H1 (cell line): Measurements from ENCODE around the gene IFIT1. TPM values are rescaled to one million over a fixed set of nuclear protein-coding genes. Genes with fewer than 3 reads are reported as not detected.

ENCODE experiments used
- CTCF ChIA-PET: fragments of 300-600 bp; sonication (Branson Sonifier 250); formaldehyde crosslinking; loops from one replicate; lab custom pipeline; 2021; ENCODE audit not compliant: partially characterized antibody; lab: Charles Lee
- POLR2A ChIA-PET: fragments of 300-600 bp; sonication (Branson Sonifier 250); formaldehyde crosslinking; loops from one replicate; lab custom pipeline; 2021; ENCODE audit warnings: inconsistent platforms; ENCODE audit not compliant: partially characterized antibody; lab: Charles Lee
- DNase-seq, 2 experiments: peaks; one replicate each; pipeline versions ENCODE4 v3.0.0 to v3.0.0-alpha.2; 2010 to 2022; ENCODE audit warnings: low spot score in 2 of 2, low read depth in 1 of 2, mixed read lengths in 1 of 2
- FAIRE-seq: peaks from 2 replicates; lab custom pipeline; 2011; peaks lifted over from hg19 to GRCh38; lab: Jason Lieb, UNC
- H2AFZ ChIP-seq: 2 replicates; pipeline ENCODE4 v1.8.1; 2012; ENCODE audit warnings: low read length, inconsistent platforms
- H2AK5ac ChIP-seq: 2 replicates; pipeline ENCODE4 v1.6.1; 2013; ENCODE audit warnings: low read depth, low read length
- H2BK120ac ChIP-seq: replicated peaks from 2 replicates; pipeline ENCODE3; 2013; ENCODE audit warnings: low read depth, low read length, inconsistent platforms
- H2BK12ac ChIP-seq: 2 replicates; pipeline ENCODE4 v1.6.1; 2013; ENCODE audit warnings: low read depth, low read length
- H2BK15ac ChIP-seq: 2 replicates; pipeline ENCODE4 v1.6.1; 2013; ENCODE audit warnings: low read length
- H2BK20ac ChIP-seq: 2 replicates; pipeline ENCODE4 v1.6.1; 2013; ENCODE audit warnings: low read length
- H2BK5ac ChIP-seq: 2 replicates; pipeline ENCODE4 v1.6.1; 2013; ENCODE audit warnings: low read depth, low read length
- H3K14ac ChIP-seq: 2 replicates; pipeline ENCODE4 v1.6.1; 2013; ENCODE audit warnings: inconsistent platforms; ENCODE audit not compliant: insufficient read length
- H3K18ac ChIP-seq: 2 replicates; pipeline ENCODE4 v1.6.1; 2013; ENCODE audit warnings: low read length; ENCODE audit errors: extremely low read depth
- H3K23ac ChIP-seq: 2 replicates; pipeline ENCODE4 v1.6.1; 2013; ENCODE audit warnings: inconsistent platforms; ENCODE audit not compliant: insufficient read length
- H3K23me2 ChIP-seq: 2 replicates; pipeline ENCODE4 v1.6.1; 2013; ENCODE audit warnings: low read depth, low read length
- H3K27ac ChIP-seq: 2 replicates; pipeline ENCODE4 v1.6.1; 2011; ENCODE audit warnings: low read depth, low read length, inconsistent platforms
- H3K27me3 ChIP-seq, 4 experiments: replicated peaks in 1 of 4; 1 replicate in 1 of 4; 2 replicates in 3 of 4; pipeline versions ENCODE4 v1.6.1 to v1.8.1; 2011 to 2013; ENCODE audit warnings: low read length in 3 of 4, mild to moderate bottlenecking in 3 of 4, inconsistent platforms in 2 of 4, mixed read lengths in 2 of 4, moderate library complexity in 1 of 4; ENCODE audit not compliant: control insufficient read depth in 3 of 4, insufficient read depth in 3 of 4; ENCODE audit errors: extremely low read depth in 1 of 4
- H3K36me3 ChIP-seq, 4 experiments: 2 replicates each; pipeline versions ENCODE4 v1.6.1 to v1.8.1; 2011 to 2013; ENCODE audit warnings: mild to moderate bottlenecking in 4 of 4, low read length in 3 of 4, moderate library complexity in 2 of 4, control low read depth in 1 of 4, inconsistent platforms in 1 of 4; ENCODE audit not compliant: insufficient read depth in 4 of 4, control insufficient read depth in 2 of 4
- H3K4ac ChIP-seq: replicated peaks from 2 replicates; pipeline ENCODE3; 2013; ENCODE audit warnings: low read length, low read depth, mixed read lengths, inconsistent platforms; ENCODE audit not compliant: insufficient read length
- H3K4me1 ChIP-seq, 4 experiments: replicated peaks in 1 of 4; 1 replicate in 1 of 4; 2 replicates in 3 of 4; pipeline versions ENCODE4 v1.6.1 to v1.8.1; 2011 to 2013; ENCODE audit warnings: low read length in 3 of 4, inconsistent platforms in 2 of 4, mixed read lengths in 1 of 4; ENCODE audit not compliant: insufficient read depth in 4 of 4, control insufficient read depth in 3 of 4
- H3K4me2 ChIP-seq, 2 experiments: 2 replicates each; pipeline versions ENCODE4 v1.6.1 to v1.8.1; 2011 to 2013; ENCODE audit warnings: low read depth in 2 of 2, low read length in 2 of 2, control low read depth in 1 of 2, inconsistent platforms in 1 of 2, mild to moderate bottlenecking in 1 of 2; ENCODE audit not compliant: insufficient read depth in 1 of 2
- H3K4me3 ChIP-seq, 4 experiments: fragments of 200-600, 300-600 bp in 1 of 4; sonication (generic), shearing (Covaris generic), sonication (Bioruptor Twin) in 1 of 4; 2 replicates each; pipeline versions ENCODE4 v1.5.1 to v1.8.1; 2011 to 2016; ENCODE audit warnings: low read length in 4 of 4, low read depth in 3 of 4, control low read depth in 2 of 4, inconsistent platforms in 2 of 4, mild to moderate bottlenecking in 2 of 4, mixed read lengths in 1 of 4, moderate library complexity in 1 of 4; ENCODE audit not compliant: insufficient read depth in 2 of 4; ENCODE audit errors: extremely low read depth in 1 of 4
- H3K56ac ChIP-seq: replicated peaks from 2 replicates; pipeline ENCODE3; 2013; ENCODE audit warnings: low read depth, mild to moderate bottlenecking, mixed read lengths, low read length, inconsistent platforms; ENCODE audit not compliant: insufficient read length
- H3K79me1 ChIP-seq: 2 replicates; pipeline ENCODE4 v1.6.1; 2013; ENCODE audit warnings: low read depth, low read length, control low read depth
- H3K79me2 ChIP-seq, 2 experiments: 2 replicates each; pipeline versions ENCODE4 v1.6.1 to v1.8.1; 2012 to 2013; ENCODE audit warnings: low read length in 2 of 2, mild to moderate bottlenecking in 2 of 2, inconsistent platforms in 1 of 2; ENCODE audit not compliant: insufficient read depth in 2 of 2, control insufficient read depth in 1 of 2
- H3K9ac ChIP-seq, 4 experiments: replicated peaks in 1 of 4; 1 replicate in 1 of 4; 2 replicates in 3 of 4; pipeline versions ENCODE4 v1.6.1 to v1.8.1; 2011 to 2013; ENCODE audit warnings: low read depth in 3 of 4, low read length in 3 of 4, control low read depth in 2 of 4, mild to moderate bottlenecking in 2 of 4, moderate library complexity in 2 of 4, inconsistent platforms in 1 of 4; ENCODE audit errors: extremely low read depth in 1 of 4
- H3K9me3 ChIP-seq, 2 experiments: 2 replicates each; pipeline versions ENCODE4 v1.6.1 to v1.8.1; 2012 to 2013; ENCODE audit warnings: mild to moderate bottlenecking in 2 of 2, moderate library complexity in 2 of 2, control low read depth in 1 of 2, inconsistent platforms in 1 of 2, low read depth in 1 of 2, low read length in 1 of 2, mixed read lengths in 1 of 2; ENCODE audit not compliant: insufficient read depth in 2 of 2
- H4K20me1 ChIP-seq, 2 experiments: replicated peaks in 1 of 2; 2 replicates each; pipeline versions ENCODE3 to v1.8.1; 2011 to 2013; ENCODE audit warnings: inconsistent platforms in 2 of 2, low read length in 2 of 2, mild to moderate bottlenecking in 1 of 2; ENCODE audit not compliant: insufficient read depth in 2 of 2, control insufficient read depth in 1 of 2
- H4K5ac ChIP-seq: 2 replicates; pipeline ENCODE4 v1.6.1; 2013; ENCODE audit warnings: low read length, low read depth, mixed read lengths, inconsistent platforms; ENCODE audit not compliant: insufficient read length
- H4K8ac ChIP-seq: 2 replicates; pipeline ENCODE4 v1.8.0; 2013; ENCODE audit warnings: mild to moderate bottlenecking, moderate library complexity, low read length, inconsistent platforms; ENCODE audit not compliant: insufficient read depth; ENCODE audit errors: extremely low read depth
- H4K91ac ChIP-seq: replicated peaks from 2 replicates; pipeline ENCODE3; 2013; ENCODE audit warnings: low read length, mixed read lengths, inconsistent platforms; ENCODE audit not compliant: insufficient read length
- ASH2L ChIP-seq: fragments of 200-600, 300-600 bp; sonication (generic); IDR thresholded peaks from one replicate; pipeline ENCODE4 v1.7.1; 2017; ENCODE audit warnings: low read length
- BACH1 ChIP-seq: IDR thresholded peaks from 2 replicates; pipeline ENCODE4 v1.6.1; 2012; ENCODE audit warnings: low read length, improper control_type of control experiment
- CBX8 ChIP-seq: fragments of 300-800, 300-1000 bp; sonication (generic); IDR thresholded peaks from 2 replicates; pipeline ENCODE4 v1.7.1; 2016; ENCODE audit warnings: low read depth, low read length, borderline replicate concordance
- CHD2 ChIP-seq: IDR thresholded peaks from 2 replicates; pipeline ENCODE4 v1.6.1; 2012; ENCODE audit warnings: low read length, improper control_type of control experiment
- CREB1 ChIP-seq: IDR thresholded peaks from 2 replicates; pipeline ENCODE4 v1.6.1; 2012; ENCODE audit warnings: inconsistent platforms
- FOSL1 ChIP-seq: IDR thresholded peaks from 2 replicates; pipeline ENCODE4 v1.6.1; 2011; ENCODE audit warnings: mild to moderate bottlenecking, low read depth, low read length, moderate library complexity; ENCODE audit not compliant: insufficient read depth
- GABPA ChIP-seq: IDR thresholded peaks from 2 replicates; pipeline ENCODE4 v1.6.1; 2011; ENCODE audit warnings: mild to moderate bottlenecking, low read length, moderate library complexity, borderline replicate concordance; ENCODE audit not compliant: insufficient read depth
- HDAC6 ChIP-seq: IDR thresholded peaks from one replicate; pipeline ENCODE4 v1.7.1; 2012; ENCODE audit warnings: low read depth, mild to moderate bottlenecking, inconsistent platforms, low read length, moderate library complexity
- KDM4A ChIP-seq: IDR thresholded peaks from one replicate; pipeline ENCODE4 v1.7.1; 2012; ENCODE audit warnings: low read depth, mild to moderate bottlenecking, moderate library complexity, low read length, inconsistent platforms; ENCODE audit not compliant: severe bottlenecking
- SIN3A ChIP-seq, 2 experiments: IDR thresholded peaks in 1 of 2; conservative IDR thresholded peaks in 1 of 2; 2 replicates each; pipeline ENCODE4 v1.6.1; 2011 to 2012; ENCODE audit warnings: low read length in 2 of 2, improper control_type of control experiment in 1 of 2, low read depth in 1 of 2, mild to moderate bottlenecking in 1 of 2
- TEAD4 ChIP-seq: IDR thresholded peaks from 2 replicates; pipeline ENCODE4 v1.6.1; 2012; ENCODE audit warnings: low read depth, low read length, inconsistent platforms, mixed read lengths
- YY1 ChIP-seq: IDR thresholded peaks from 2 replicates; pipeline ENCODE4 v1.6.1; 2011; ENCODE audit warnings: low read depth, mild to moderate bottlenecking, low read length
- WGBS, 2 experiments: shearing (Covaris generic) in 1 of 2; methylation state at CpG; one replicate each; pipeline versions ENCODE4 v1.1.6 to v1.1.7; 2013 to 2015; ENCODE audit warnings: low lambda C conversion rate in 2 of 2, mixed read lengths in 2 of 2, inconsistent platforms in 1 of 2, low coverage in 1 of 2, missing lambda C conversion rate in 1 of 2; ENCODE audit not compliant: insufficient replicate concordance in 2 of 2, insufficient coverage in 1 of 2, insufficient read length in 1 of 2; ENCODE audit errors: extremely low coverage in 1 of 2, missing lambda C conversion rate in 1 of 2; 5-methylcytosine and 5-hydroxymethylcytosine counted together
- polyA plus RNA-seq, 7 experiments: library from polyadenylated mRNA; depleted of rRNA in 3 of 7; stranded (reverse) in 5 of 7; unstranded in 2 of 7; fragments of >200 nt in 5 of 7; fragments of 200-250 nt in 2 of 7; gene quantifications; 1 replicate in 5 of 7; 2 replicates in 1 of 7; 4 replicates in 1 of 7; pipeline versions ENCODE4 v1.2.1 to v1.2.3, GENCODE V29; 2011 to 2013; ENCODE audit warnings: missing spikeins in 2 of 7, mixed read lengths in 2 of 7
- total RNA-seq: library from RNA; stranded (reverse); fragmentation: NEBNext Ultra II Directional; extraction: Animal tissue kit (Norgen Biotek cat#: 25700); gene quantifications from 2 replicates; pipeline ENCODE4 v1.2.1, GENCODE V29; 2021

Gene IFIT1
- total and polyA plus RNA-seq, 2 of the 8 experiments (the other 6 are each of a cell fraction or from before 2014, with no cell fraction given) = 0.94 to 1.5 TPM

DNA sequence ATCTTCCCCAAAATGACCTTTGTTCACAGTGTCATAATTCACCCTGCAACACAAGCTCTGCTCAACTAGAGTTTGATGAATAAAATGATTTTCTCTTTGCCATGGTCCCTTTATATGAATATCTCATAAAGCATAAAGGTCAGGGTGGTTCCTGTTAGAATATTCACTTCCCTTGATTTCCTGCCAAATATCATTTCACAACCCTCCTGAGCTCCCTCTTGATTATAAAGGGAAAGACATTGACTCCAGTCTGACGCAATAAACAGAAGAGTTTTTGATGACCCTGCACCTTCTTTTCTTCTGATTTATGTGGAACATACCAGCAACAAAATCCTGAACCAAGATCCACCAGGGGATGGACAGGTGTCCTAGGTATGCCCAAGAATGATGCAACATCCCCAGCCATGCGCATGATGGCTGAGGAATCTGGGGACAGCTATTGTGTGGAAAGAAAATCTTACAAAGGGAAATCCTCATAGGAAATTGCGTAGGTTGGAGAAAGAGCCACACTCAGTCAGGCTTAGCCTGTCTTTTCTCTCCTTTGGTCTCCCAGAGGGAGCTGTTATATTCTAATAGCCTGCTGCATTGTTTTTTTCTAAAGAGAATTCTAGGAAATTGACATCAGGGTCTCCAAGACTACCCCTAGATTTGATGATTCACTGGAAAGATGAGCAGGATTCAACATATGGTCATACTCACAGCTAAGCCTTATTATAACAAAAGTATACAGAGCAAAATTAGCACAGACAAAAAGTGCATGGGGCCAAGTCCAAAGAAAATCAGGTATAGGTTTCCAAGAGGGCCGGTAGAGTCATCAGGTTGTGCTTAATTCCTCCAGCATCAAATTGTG lies 45.8 kb upstream of the IFIT1 start:
- peak overlapping the region; percentile 85; the same call in 1 of the 2 replicates for H2BK15ac ChIP-seq
- peak overlapping the region; percentile 71 for H2BK120ac ChIP-seq
- no peaks in the 10 kb centered on the region for H3K27me3 ChIP-seq
- H4K5ac ChIP-seq = no peak overlapping the region
- H3K14ac ChIP-seq = no peak overlapping the region
- no peak overlapping the region for H3K4me3 ChIP-seq
- no peak overlapping the region for H3K23ac ChIP-seq
- H3K23me2 ChIP-seq = no peaks in the 10 kb centered on the region
- H3K4me1 ChIP-seq = peaks cover 7 to 26% (median 18%) of the 10 kb centered on the region in 4 experiments; a peak in 6 of 7 replicates
- H3K4ac ChIP-seq = peak overlapping the region; percentile 1
- no peaks in the 10 kb centered on the region for H3K79me1 ChIP-seq
- no peaks in the 10 kb centered on the region for H3K36me3 ChIP-seq
- 67% methylated on average over 4 of the region's 4 CpGs; no CpG with 5 or more reads in 1 of the 2 experiments for WGBS, 2 experiments
- ChIA-PET POLR2A (interaction anchor here (0.9 to 1.5 kb wide), 5 partner anchors 9 to 75 kb away, joined by 3 to 5 read pairs (median 3); partner anchors contain the start of gene IFIT3), CTCF (interaction anchor here (0.9 to 3.8 kb wide), 6 partner anchors 18 to 84 kb away, joined by 3 to 21 read pairs (median 4); partner anchors contain the start of gene IFIT2)
- no peak overlapping the region for H3K18ac ChIP-seq
- peak overlapping the region; percentile 80; the same call in 1 of the 2 replicates for H2BK20ac ChIP-seq
- peak overlapping the region; percentile 46; the same call in 1 of the 2 replicates for H2AFZ ChIP-seq
- peak overlapping the region; percentile 54; the same call in 1 of the 2 replicates for H2AK5ac ChIP-seq
- H4K8ac ChIP-seq = no peak overlapping the region
- 0 out of 4 replicates have a peak overlapping the region, but pooled peaks of 1 of the 2 experiments have one; percentile 5 for H3K4me2 ChIP-seq
- DNase-seq = no peak
- H3K79me2 ChIP-seq = no peaks in the 10 kb centered on the region
- H3K9ac ChIP-seq = no peak overlapping the region; a peak in 1 of 7 replicates
- no peaks in the 10 kb centered on the region for H3K9me3 ChIP-seq
- peak overlapping the region; percentile 17 for H3K56ac ChIP-seq
- FAIRE-seq = peak; percentile 7
- H2BK12ac ChIP-seq = peak overlapping the region; percentile 82
- H4K20me1 ChIP-seq = no peaks in the 10 kb centered on the region
- peak overlapping the region; percentile 41; the same call in 1 of the 2 replicates for H3K27ac ChIP-seq
- H4K91ac ChIP-seq = peak overlapping the region; percentile 63
- peak overlapping the region; percentile 18; the same call in 1 of the 2 replicates for H2BK5ac ChIP-seq
- no peak for TF ChIP-seq BACH1
- no peak for TF ChIP-seq GABPA
- TF ChIP-seq SIN3A (conservative IDR thresholded peaks at IDR 0.05 in 1 of 2, IDR thresholded peaks at IDR 0.05 in 1 of 2; ENCODE audit: low read depth in 1 of 2, low read length in 2 of 2) = no peak
- TF ChIP-seq YY1 = no peak
- TF ChIP-seq CREB1 = no peak
- TF ChIP-seq CBX8 = no peak
- no peak for TF ChIP-seq ASH2L
- no peak for TF ChIP-seq FOSL1
- TF ChIP-seq CHD2 = no peak
- peak; percentile 47; the same call in 1 of the 2 replicates for TF ChIP-seq TEAD4
- TF ChIP-seq HDAC6 = no peak
- no peak for TF ChIP-seq KDM4A
